ENCODE data around the gene CARS2.

DNA sequence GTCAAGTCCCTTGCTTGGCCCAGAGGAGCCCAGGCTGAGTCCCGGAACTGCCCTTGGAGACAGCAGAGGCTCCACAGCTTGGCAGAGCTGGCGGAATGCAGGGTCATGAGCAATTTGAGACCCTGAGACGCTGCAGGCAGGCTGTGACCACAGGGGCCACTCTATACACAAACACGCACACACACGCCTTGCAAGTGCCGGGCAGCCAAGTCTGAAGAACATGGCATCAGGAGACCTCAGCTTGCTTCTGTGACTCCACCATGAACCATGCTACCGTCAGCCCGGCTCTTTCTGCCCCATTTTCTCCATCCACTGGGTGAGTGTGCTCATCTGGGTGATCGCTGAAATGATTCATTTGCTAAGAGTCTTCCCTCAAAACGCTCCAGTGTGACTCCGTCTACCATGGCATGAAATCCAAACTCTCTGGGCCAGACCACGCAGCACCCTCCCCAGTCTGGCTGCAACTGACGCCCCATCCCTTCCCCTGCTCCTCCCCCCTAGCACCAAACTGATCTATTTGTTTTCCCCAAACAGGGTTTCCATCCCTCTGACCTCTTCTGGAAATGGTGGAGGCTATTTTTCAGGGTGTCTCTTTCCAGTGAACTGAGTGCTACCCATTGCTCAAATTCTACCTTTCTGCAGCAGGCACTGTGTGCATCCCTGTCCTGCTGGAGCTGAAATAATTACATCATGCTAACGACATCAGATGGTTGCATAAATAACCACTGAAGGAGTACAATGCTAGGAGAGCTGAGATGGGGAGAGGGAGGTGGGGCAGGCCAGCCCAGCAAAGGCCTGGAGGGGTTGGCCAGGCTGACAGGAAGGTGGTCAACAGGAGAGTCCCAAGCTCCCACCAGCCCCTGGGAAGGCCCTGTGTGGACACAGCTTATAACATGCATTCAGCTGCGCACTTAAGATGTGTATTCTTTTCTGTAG is 3.1 kb downstream of the CARS2 start:
- no peak for TF ChIP-seq MYC (IDR thresholded peaks at IDR 0.05; ENCODE audit: borderline replicate concordance, low read length)
- TF ChIP-seq, protein P1, sequence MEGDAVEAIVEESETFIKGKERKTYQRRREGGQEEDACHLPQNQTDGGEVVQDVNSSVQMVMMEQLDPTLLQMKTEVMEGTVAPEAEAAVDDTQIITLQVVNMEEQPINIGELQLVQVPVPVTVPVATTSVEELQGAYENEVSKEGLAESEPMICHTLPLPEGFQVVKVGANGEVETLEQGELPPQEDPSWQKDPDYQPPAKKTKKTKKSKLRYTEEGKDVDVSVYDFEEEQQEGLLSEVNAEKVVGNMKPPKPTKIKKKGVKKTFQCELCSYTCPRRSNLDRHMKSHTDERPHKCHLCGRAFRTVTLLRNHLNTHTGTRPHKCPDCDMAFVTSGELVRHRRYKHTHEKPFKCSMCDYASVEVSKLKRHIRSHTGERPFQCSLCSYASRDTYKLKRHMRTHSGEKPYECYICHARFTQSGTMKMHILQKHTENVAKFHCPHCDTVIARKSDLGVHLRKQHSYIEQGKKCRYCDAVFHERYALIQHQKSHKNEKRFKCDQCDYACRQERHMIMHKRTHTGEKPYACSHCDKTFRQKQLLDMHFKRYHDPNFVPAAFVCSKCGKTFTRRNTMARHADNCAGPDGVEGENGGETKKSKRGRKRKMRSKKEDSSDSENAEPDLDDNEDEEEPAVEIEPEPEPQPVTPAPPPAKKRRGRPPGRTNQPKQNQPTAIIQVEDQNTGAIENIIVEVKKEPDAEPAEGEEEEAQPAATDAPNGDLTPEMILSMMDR (IDR thresholded peaks at IDR 0.05) = no peak
- TF ChIP-seq RFX5 (IDR thresholded peaks at IDR 0.05) = no peak
- no peak for TF ChIP-seq POLR2A (IDR thresholded peaks at IDR 0.05; ENCODE audit: low read length)
- no peak for TF ChIP-seq SMC3 (IDR thresholded peaks at IDR 0.05)
- no peak for TF ChIP-seq KDM1A (IDR thresholded peaks at IDR 0.05; ENCODE audit: low read depth)
- TF ChIP-seq BHLHE40 (IDR thresholded peaks at IDR 0.05; ENCODE audit: low read depth, low read length) = no peak
- TF ChIP-seq, protein P2, sequence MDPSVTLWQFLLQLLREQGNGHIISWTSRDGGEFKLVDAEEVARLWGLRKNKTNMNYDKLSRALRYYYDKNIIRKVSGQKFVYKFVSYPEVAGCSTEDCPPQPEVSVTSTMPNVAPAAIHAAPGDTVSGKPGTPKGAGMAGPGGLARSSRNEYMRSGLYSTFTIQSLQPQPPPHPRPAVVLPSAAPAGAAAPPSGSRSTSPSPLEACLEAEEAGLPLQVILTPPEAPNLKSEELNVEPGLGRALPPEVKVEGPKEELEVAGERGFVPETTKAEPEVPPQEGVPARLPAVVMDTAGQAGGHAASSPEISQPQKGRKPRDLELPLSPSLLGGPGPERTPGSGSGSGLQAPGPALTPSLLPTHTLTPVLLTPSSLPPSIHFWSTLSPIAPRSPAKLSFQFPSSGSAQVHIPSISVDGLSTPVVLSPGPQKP (IDR thresholded peaks at IDR 0.05; ENCODE audit: low read depth, low read length) = no peak
- no peak for TF ChIP-seq ESRRA (IDR thresholded peaks at IDR 0.05; ENCODE audit: borderline replicate concordance, low read length)
- no peak for TF ChIP-seq CEBPB (IDR thresholded peaks at IDR 0.05)
